NCI-H1092 (cell line): ENCODE results near the gene SOD2.
"Not testable (repeated sequence)": the region's sequence is repeated elsewhere in the genome, so short reads cannot be mapped to it uniquely, and the experiment has no call there.

Experiments used
- DNase-seq: peaks from one replicate; lab custom pipeline; 2025; lab: John Stamatoyannopoulos, UW

Gene SOD2

GRCh38 chr6:159716247-159717096, 23.4 kb upstream of the SOD2 start:
- DNase-seq, result no peak

GRCh38 chr6:159715605-159716004, 22.6 kb upstream of the SOD2 start:
- DNase-seq, result no peak

GRCh38 chr6:159715166-159715565, 22.1 kb upstream of the SOD2 start:
- no peak for DNase-seq

GRCh38 chr6:159714404-159714803, 21.4 kb upstream of the SOD2 start:
- DNase-seq, result no peak

GRCh38 chr6:159713984-159714383, 20.9 kb upstream of the SOD2 start:
- DNase-seq, result no peak

GRCh38 chr6:159712389-159712788, 19.3 kb upstream of the SOD2 start:
- not testable (repeated sequence) for DNase-seq

- DNase-seq, result not testable (repeated sequence)
These were observed 17.6 kb upstream of the SOD2 start for GRCh38 chr6:159710603-159711002.

GRCh38 chr6:159701413-159701999, 8.5 kb upstream of the SOD2 start:
- DNase-seq, result no peak

GRCh38 chr6:159700970-159701369, 7.9 kb upstream of the SOD2 start:
- no peak for DNase-seq

- DNase-seq, result no peak
These were observed 2.9 kb upstream of the SOD2 start for GRCh38 chr6:159695984-159696383.

GRCh38 chr6:159693894-159694545, 979 bp upstream of the SOD2 start:
- no peak for DNase-seq

GRCh38 chr6:159692303-159693127, 526 bp downstream of the SOD2 start:
- peak; percentile 40 for DNase-seq

- DNase-seq, result no peak
These were observed 1.1 kb downstream of the SOD2 start for GRCh38 chr6:159691963-159692287.

GRCh38 chr6:159691133-159691962, 1.7 kb downstream of the SOD2 start:
- no peak for DNase-seq

GRCh38 chr6:159690135-159690534, 2.9 kb downstream of the SOD2 start:
- not testable (repeated sequence) for DNase-seq

- no peak for DNase-seq
These were observed 4.0 kb downstream of the SOD2 start for GRCh38 chr6:159689001-159689400.

GRCh38 chr6:159688266-159688905, 4.7 kb downstream of the SOD2 start:
- no peak for DNase-seq

- DNase-seq, result no peak
These were observed 5.7 kb downstream of the SOD2 start for GRCh38 chr6:159687341-159687740.

- DNase-seq, result no peak
These were observed 6.3 kb downstream of the SOD2 start for GRCh38 chr6:159686703-159687102.

- no peak for DNase-seq
These were observed 7.0 kb downstream of the SOD2 start for GRCh38 chr6:159686040-159686439.

- no peak for DNase-seq
These were observed 9.1 kb downstream of the SOD2 start for GRCh38 chr6:159684013-159684304.
